ENCODE results near the gene RHEBL1.

The RHEBL1 gene

GRCh38 chr12:49054096-49054495 lies 15.7 kb downstream of the RHEBL1 start:
- no peak for DNase-seq

GRCh38 chr12:49052451-49053208 lies 17.1 kb downstream of the RHEBL1 start:
- no peak for DNase-seq

GRCh38 chr12:49051777-49052438 lies 17.9 kb downstream of the RHEBL1 start:
- no peak for DNase-seq

GRCh38 chr12:49051373-49051764 lies 18.4 kb downstream of the RHEBL1 start:
- no peak for DNase-seq

- DNase-seq, result no peak
Measured at GRCh38 chr12:49050507-49051372, 19.0 kb downstream of the RHEBL1 start.

- no peak for DNase-seq
Measured at GRCh38 chr12:49049566-49050224, 20.1 kb downstream of the RHEBL1 start.

GRCh38 chr12:49048953-49049352 lies 20.8 kb downstream of the RHEBL1 start:
- no peak for DNase-seq

- no peak for DNase-seq
Measured at GRCh38 chr12:49046129-49046895, 23.5 kb downstream of the RHEBL1 start.

- DNase-seq, result no peak
Measured at GRCh38 chr12:49044660-49045059, 25.1 kb downstream of the RHEBL1 start.

- DNase-seq, result peak; percentile 82
Measured at GRCh38 chr12:49043856-49044258, 25.9 kb downstream of the RHEBL1 start.

GRCh38 chr12:49043241-49043640 lies 26.5 kb downstream of the RHEBL1 start:
- no peak for DNase-seq

GRCh38 chr12:49041881-49042484 lies 27.8 kb downstream of the RHEBL1 start:
- DNase-seq, result no peak

- DNase-seq, result no peak
Measured at GRCh38 chr12:49041036-49041880, 28.5 kb downstream of the RHEBL1 start.

GRCh38 chr12:49040364-49040855 lies 29.4 kb downstream of the RHEBL1 start:
- no peak for DNase-seq

- no peak for DNase-seq
Measured at GRCh38 chr12:49039421-49040363, 30.1 kb downstream of the RHEBL1 start.

- DNase-seq, result no peak
Measured at GRCh38 chr12:49038291-49038955, 31.4 kb downstream of the RHEBL1 start.

GRCh38 chr12:49037947-49038237 lies 31.9 kb downstream of the RHEBL1 start:
- no peak for DNase-seq

GRCh38 chr12:49037111-49037946 lies 32.5 kb downstream of the RHEBL1 start:
- DNase-seq, result no peak

Data from activated CD4-positive, alpha-beta T cell treated with anti-CD3 and anti-CD28 coated beads, Interleukin-10, Interleukin-2, amounts not matched to agents 100 ng/mL and 50 ng/mL, durations not matched to agents 16 hours and 8 hours (primary cell).